ENCODE results near the gene GALNT15. TPM values are rescaled to one million over a fixed set of nuclear protein-coding genes. Genes with fewer than 3 reads are reported as not detected.

GALNT15 gene
- total RNA-seq, 2 experiments from 2014 or later, result not detected

DNA sequence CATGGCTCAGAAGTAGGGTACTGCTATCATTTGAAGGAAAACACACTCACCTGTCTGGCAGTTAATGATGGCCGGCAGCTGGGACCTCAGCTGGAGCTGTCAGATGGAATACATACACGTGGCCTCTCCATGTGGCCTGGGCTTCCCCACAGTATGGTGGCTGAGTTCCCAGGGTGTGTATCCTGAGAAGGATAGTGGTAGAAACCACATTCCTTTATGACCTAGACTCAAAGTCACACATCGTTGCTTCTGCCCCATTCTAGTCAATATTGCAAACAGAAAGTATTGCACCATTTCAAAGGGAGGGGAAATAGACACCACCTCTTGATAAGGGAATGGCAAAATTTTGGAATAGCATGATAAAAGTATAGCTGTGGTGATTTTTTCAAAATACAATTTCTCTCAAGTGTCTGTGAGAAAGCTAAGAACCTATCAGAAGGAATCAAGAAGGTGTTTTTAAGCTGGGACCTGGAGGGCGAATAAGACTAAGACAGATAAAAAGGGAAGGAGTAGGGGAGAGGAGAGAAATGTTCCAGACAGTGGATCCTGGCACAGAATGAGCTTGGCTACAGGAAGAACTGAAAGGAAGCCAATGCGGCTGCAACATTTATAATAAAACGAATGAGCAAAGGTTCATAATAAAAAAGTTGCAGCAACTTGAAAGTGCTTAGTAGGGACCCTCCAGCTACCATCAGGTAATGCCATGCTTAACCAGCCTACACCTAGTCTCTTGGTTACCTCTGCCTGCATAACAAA is 40.1 kb upstream of the GALNT15 start:
- ChIA-PET POLR2A (no interaction called here), CTCF (interaction anchor here (2.0 kb wide), 1 partner anchor 13 kb away, joined by 4 read pairs; no protein-coding TSS in a partner anchor)
- H3K4me3 Mint-ChIP-seq, result no peak overlapping the region
- H3K9me3 ChIP-seq (ENCODE audit: control insufficient read depth in 1 of 2, insufficient read depth in 1 of 2, low read length in 2 of 2), result peaks cover 0 to 7% of the 10 kb centered on the region in 2 experiments
- peaks cover 3% of the 10 kb centered on the region for H3K9me3 Mint-ChIP-seq
- H3K27ac Mint-ChIP-seq, result no peak overlapping the region
- H3K27ac ChIP-seq (ENCODE audit: low read depth in 1 of 2, low read length in 2 of 2), result no peak overlapping the region
- TF ChIP-seq, protein P1, sequence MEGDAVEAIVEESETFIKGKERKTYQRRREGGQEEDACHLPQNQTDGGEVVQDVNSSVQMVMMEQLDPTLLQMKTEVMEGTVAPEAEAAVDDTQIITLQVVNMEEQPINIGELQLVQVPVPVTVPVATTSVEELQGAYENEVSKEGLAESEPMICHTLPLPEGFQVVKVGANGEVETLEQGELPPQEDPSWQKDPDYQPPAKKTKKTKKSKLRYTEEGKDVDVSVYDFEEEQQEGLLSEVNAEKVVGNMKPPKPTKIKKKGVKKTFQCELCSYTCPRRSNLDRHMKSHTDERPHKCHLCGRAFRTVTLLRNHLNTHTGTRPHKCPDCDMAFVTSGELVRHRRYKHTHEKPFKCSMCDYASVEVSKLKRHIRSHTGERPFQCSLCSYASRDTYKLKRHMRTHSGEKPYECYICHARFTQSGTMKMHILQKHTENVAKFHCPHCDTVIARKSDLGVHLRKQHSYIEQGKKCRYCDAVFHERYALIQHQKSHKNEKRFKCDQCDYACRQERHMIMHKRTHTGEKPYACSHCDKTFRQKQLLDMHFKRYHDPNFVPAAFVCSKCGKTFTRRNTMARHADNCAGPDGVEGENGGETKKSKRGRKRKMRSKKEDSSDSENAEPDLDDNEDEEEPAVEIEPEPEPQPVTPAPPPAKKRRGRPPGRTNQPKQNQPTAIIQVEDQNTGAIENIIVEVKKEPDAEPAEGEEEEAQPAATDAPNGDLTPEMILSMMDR (IDR thresholded peaks at IDR 0.05), result no peak
- no peak overlapping the region for H3K4me3 ChIP-seq (ENCODE audit: low read length)
- no peaks in the 10 kb centered on the region for H3K36me3 ChIP-seq (ENCODE audit: insufficient read depth, low read length)
- H3K36me3 Mint-ChIP-seq (ENCODE audit: low read depth), result no peaks in the 10 kb centered on the region
- no peaks in the 10 kb centered on the region for H3K27me3 Mint-ChIP-seq
- DNase-seq, result no peak
- ATAC-seq (ENCODE audit: poor library complexity), result no peak
- H3K27me3 ChIP-seq (ENCODE audit: control insufficient read depth in 1 of 2, insufficient read depth in 2 of 2, low read length in 2 of 2), result no peaks in the 10 kb centered on the region
- intact Hi-C loops (cut with DNase I, micrococcal nuclease), result no loop called here
- no peaks in the 10 kb centered on the region for H3K4me1 ChIP-seq (ENCODE audit: insufficient read depth, low read length)
- H3K4me1 Mint-ChIP-seq (ENCODE audit: low read depth), result no peaks in the 10 kb centered on the region

DNA sequence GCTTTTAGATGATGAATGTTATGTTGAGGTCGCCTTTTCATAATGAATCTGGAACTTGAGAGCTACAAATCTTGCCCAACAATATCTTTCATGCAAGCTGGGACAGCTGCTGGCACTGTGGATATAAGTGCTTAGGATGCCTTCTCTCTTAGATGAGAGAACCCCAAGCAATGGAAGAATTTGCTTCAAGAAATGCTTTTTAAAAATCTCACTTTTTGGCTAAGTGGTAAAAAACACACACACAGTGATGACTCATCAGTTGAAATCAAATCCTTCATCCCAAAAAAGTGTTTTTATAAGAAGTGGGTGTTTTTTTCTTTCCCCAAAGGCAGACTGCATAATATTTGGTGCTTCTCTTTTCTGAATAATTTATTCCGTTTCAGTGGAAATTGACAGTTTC is 38.4 kb upstream of the GALNT15 start:
- Histone ChIP-seq H3K36me3 (ENCODE audit: insufficient read depth, low read length) (no peaks in the 10 kb centered on the region), H3K27me3 (ENCODE audit: control insufficient read depth in 1 of 2, insufficient read depth in 2 of 2, low read length in 2 of 2) (no peaks in the 10 kb centered on the region), H3K27ac (ENCODE audit: low read depth in 1 of 2, low read length in 2 of 2) (no peak overlapping the region), H3K9me3 (ENCODE audit: control insufficient read depth in 1 of 2, insufficient read depth in 1 of 2, low read length in 2 of 2) (peaks cover 0 to 11% of the 10 kb centered on the region in 2 experiments), H3K4me1 (ENCODE audit: insufficient read depth, low read length) (no peaks in the 10 kb centered on the region), H3K4me3 (ENCODE audit: low read length) (no peak overlapping the region)
- no peak for DNase-seq
- Mint-ChIP-seq H3K36me3 (ENCODE audit: low read depth) (no peaks in the 10 kb centered on the region), H3K4me3 (no peak overlapping the region), H3K27me3 (no peaks in the 10 kb centered on the region), H3K27ac (no peak overlapping the region), H3K4me1 (ENCODE audit: low read depth) (no peaks in the 10 kb centered on the region), H3K9me3 (peaks cover 3% of the 10 kb centered on the region)
- ChIA-PET CTCF (interaction anchor here (1.1 kb wide), 1 partner anchor 12 kb away, joined by 4 read pairs; no protein-coding TSS in a partner anchor), POLR2A (no interaction called here)
- TF ChIP-seq, protein P1 (IDR thresholded peaks at IDR 0.05), result no peak
- intact Hi-C loops (cut with DNase I, micrococcal nuclease), result no loop called here
- no peak for ATAC-seq (ENCODE audit: poor library complexity)

DNA sequence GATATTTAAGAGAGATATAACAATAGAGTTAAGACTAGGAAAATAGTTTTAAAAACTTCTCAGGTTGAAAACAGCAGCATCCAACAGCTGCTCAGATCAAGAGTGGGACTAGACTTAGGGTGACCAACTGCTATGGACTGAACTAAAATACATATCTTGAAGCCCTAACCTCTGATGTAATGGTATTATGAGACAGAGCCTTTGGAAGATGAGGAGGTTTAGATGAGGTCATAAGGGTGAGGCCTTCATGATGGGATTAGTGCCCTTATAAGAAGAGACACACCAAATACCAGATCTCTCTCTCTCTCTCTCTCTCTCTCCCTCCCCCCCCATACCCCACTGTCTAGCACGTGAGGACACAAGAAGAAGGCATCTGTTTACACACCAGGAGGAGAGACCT is 37.4 kb upstream of the GALNT15 start:
- Mint-ChIP-seq H3K36me3 (ENCODE audit: low read depth) (no peaks in the 10 kb centered on the region), H3K27me3 (no peaks in the 10 kb centered on the region), H3K4me3 (no peak overlapping the region), H3K4me1 (ENCODE audit: low read depth) (no peaks in the 10 kb centered on the region), H3K27ac (no peak overlapping the region), H3K9me3 (peaks cover 3% of the 10 kb centered on the region)
- Histone ChIP-seq H3K36me3 (ENCODE audit: insufficient read depth, low read length) (no peaks in the 10 kb centered on the region), H3K9me3 (ENCODE audit: control insufficient read depth in 1 of 2, insufficient read depth in 1 of 2, low read length in 2 of 2) (peaks cover 0 to 11% of the 10 kb centered on the region in 2 experiments), H3K27me3 (ENCODE audit: control insufficient read depth in 1 of 2, insufficient read depth in 2 of 2, low read length in 2 of 2) (no peaks in the 10 kb centered on the region), H3K4me1 (ENCODE audit: insufficient read depth, low read length) (no peaks in the 10 kb centered on the region), H3K4me3 (ENCODE audit: low read length) (no peak overlapping the region), H3K27ac (ENCODE audit: low read depth in 1 of 2, low read length in 2 of 2) (no peak overlapping the region)
- TF ChIP-seq, protein P1 (IDR thresholded peaks at IDR 0.05), result no peak
- DNase-seq (no peak), ATAC-seq (ENCODE audit: poor library complexity) (no peak)
- CTCF ChIA-PET, result interaction anchor here (1.1 kb wide), 1 partner anchor 13 kb away, joined by 4 read pairs; no protein-coding TSS in a partner anchor
- POLR2A ChIA-PET, result no interaction called here
- intact Hi-C loops (cut with DNase I, micrococcal nuclease), result no loop called here
